Spinal cord (tissue), 10 donors: ENCODE measurements around the gene STRA6. TPM values are rescaled to one million over a fixed set of nuclear protein-coding genes. Genes with fewer than 3 reads are reported as not detected.

ENCODE experiments used
- DNase-seq, 6 donors: peaks; one replicate each; pipeline versions ENCODE4 v3.0.0 to v3.0.0-alpha.2; 2013 to 2015; ENCODE audit warnings: low spot score in 6 of 6, low read depth in 4 of 6
- H3K27ac ChIP-seq: one replicate; pipeline ENCODE4 v1.5.1; 2013; ENCODE audit warnings: low read depth, low read length, control low read depth
- H3K27me3 ChIP-seq: one replicate; pipeline ENCODE4 v1.6.1; 2013; ENCODE audit warnings: low read length; ENCODE audit not compliant: control insufficient read depth, insufficient read depth
- H3K36me3 ChIP-seq: one replicate; pipeline ENCODE4 v1.6.1; 2013; ENCODE audit warnings: low read length; ENCODE audit not compliant: control insufficient read depth, insufficient read depth
- H3K4me1 ChIP-seq: one replicate; pipeline ENCODE4 v1.6.1; 2013; ENCODE audit warnings: low read length; ENCODE audit not compliant: control insufficient read depth, insufficient read depth
- H3K4me3 ChIP-seq: one replicate; pipeline ENCODE4 v1.5.1; 2013; ENCODE audit warnings: low read depth, low read length, control low read depth
- H3K9me3 ChIP-seq: one replicate; pipeline ENCODE4 v1.6.1; 2013; ENCODE audit warnings: low read length; ENCODE audit not compliant: control insufficient read depth, insufficient read depth
- WGBS: methylation state at CpG from one replicate; pipeline ENCODE4 v1.1.5; 2013; ENCODE audit warnings: missing lambda C conversion rate; ENCODE audit not compliant: insufficient coverage; 5-methylcytosine and 5-hydroxymethylcytosine counted together
- long read RNA-seq, 4 donors: transcript quantifications; one replicate each; lab custom pipeline, GENCODE V29; 2026
- polyA plus RNA-seq, 2 donors: library from polyadenylated mRNA; unstranded; fragments of 120-200 nt; gene quantifications; one replicate each; pipeline ENCODE4 v1.2.1, GENCODE V29; 2013; ENCODE audit not compliant: insufficient read length in 2 of 2
- total RNA-seq, 2 donors: library from RNA; depleted of rRNA in 1 of 2; stranded (reverse); fragments of 120-200 nt in 1 of 2; fragments of >200 nt in 1 of 2; gene quantifications; one replicate each; pipeline versions ENCODE4 v1.2.3 to v1.2.4, GENCODE V29; 2013 to 2014
- donor health status: healthy.

Gene STRA6, protein sequence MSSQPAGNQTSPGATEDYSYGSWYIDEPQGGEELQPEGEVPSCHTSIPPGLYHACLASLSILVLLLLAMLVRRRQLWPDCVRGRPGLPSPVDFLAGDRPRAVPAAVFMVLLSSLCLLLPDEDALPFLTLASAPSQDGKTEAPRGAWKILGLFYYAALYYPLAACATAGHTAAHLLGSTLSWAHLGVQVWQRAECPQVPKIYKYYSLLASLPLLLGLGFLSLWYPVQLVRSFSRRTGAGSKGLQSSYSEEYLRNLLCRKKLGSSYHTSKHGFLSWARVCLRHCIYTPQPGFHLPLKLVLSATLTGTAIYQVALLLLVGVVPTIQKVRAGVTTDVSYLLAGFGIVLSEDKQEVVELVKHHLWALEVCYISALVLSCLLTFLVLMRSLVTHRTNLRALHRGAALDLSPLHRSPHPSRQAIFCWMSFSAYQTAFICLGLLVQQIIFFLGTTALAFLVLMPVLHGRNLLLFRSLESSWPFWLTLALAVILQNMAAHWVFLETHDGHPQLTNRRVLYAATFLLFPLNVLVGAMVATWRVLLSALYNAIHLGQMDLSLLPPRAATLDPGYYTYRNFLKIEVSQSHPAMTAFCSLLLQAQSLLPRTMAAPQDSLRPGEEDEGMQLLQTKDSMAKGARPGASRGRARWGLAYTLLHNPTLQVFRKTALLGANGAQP
- total RNA-seq (10 to 100 TPM in 1 of 2 donors, 1 to 10 TPM in 1; 9.4 to 69.0 TPM), polyA plus RNA-seq (10 to 100 TPM; 14.8 to 45.5 TPM)
- long read RNA-seq, donor 1, partial matches to known transcripts, result 0 of 1 reads
- long read RNA-seq, donor 1, other reads (novel, unspliced or antisense), result 0 of 1 reads
- long read RNA-seq, donor 2, partial matches to known transcripts, result 0 of 1 reads
- long read RNA-seq, donor 2, other reads (novel, unspliced or antisense), result 0 of 1 reads
- long read RNA-seq, donor 3, result 0 reads
- long read RNA-seq, donor 4, partial matches to known transcripts, result 0 of 1 reads
- long read RNA-seq, donor 4, other reads (novel, unspliced or antisense), result 0 of 1 reads

DNA sequence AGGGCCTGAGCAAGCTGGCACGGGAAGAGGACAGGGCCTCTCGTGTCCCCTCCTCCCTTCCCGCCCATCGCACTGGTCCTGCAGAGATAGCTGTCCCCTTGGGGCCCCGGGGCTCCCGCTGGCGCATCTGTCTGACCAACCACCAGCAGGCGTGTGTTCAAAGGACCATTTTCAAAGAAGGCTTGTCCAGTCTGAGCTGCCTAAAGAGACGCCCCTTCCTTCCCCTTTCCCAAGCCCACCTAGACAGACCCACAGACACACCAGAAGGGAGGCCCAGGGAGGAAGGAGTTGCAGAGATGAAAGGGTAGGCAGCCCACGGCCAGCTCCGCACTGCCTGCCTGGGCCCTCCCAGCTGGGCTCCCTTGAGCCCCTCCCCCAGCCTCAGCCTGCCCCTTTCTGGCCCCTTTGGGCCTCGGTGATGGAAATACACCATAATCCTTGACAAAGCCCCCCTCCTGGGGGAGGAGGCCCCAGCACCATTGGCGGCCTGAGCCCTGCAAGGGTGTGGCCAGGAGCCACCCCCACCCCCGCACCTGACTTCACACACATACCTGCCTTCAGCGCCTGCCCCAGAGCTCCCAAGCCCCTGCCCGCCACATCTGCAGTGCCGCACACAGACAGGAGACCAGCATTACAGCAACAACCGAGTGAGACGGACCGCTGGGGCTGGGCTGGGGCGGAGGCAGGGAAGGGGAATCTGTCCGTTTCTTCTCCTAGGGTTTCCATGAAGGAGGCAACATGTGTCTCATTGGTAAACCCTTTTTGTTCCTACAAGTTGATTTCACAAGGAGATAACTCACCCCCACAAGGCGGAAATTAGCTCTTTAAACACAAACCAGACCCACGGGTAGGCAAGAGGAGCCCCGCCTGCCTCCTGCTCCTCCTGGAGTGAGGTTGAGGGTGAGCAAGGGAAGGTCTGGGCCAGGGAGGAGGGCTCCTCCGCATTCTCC, at the start of gene STRA6:
STRA6 (minus strand) TSS at position 336 of the 950 bp plus-strand sequence. CDS start 520 bp downstream, outside the sequence.
- WGBS, result 38% methylated on average over 19 of the region's 26 CpGs
- no peaks in the 10 kb centered on the region for H3K9me3 ChIP-seq
- no peaks in the 10 kb centered on the region for H3K36me3 ChIP-seq
- H3K4me3 ChIP-seq, result peak within 1 kb of the TSS; percentile 9
- H3K27ac ChIP-seq, result peak within 1 kb of the TSS; percentile 85
- peak in 1 of 6 donors; percentile 34 for DNase-seq
- peaks cover 65% of the 10 kb centered on the region for H3K4me1 ChIP-seq
- peaks cover 9% of the 10 kb centered on the region for H3K27me3 ChIP-seq

DNA sequence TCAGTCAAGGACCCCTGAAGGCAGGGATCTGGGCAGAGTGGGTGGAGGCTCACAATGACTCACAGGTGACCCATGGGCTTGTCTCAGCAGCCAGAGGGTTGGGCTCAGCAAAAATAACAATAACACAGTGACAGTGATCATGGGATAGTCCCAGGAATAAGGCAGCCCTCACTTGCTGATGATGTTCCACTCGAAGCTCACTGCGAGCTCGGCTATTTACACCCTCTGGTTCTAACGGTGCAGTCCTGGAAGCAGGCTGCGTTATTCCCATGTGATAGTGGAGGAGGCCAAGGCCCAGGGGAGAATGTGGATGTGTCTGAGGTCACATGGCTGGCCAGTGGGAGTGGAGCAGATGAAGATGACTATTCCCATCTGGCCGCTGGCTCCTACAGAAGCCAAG, 49.7 kb upstream of the STRA6 start:
- Histone ChIP-seq H3K4me3 (no peak overlapping the region), H3K4me1 (peaks cover 40% of the 10 kb centered on the region), H3K36me3 (no peaks in the 10 kb centered on the region), H3K27me3 (no peaks in the 10 kb centered on the region), H3K27ac (no peak overlapping the region), H3K9me3 (no peaks in the 10 kb centered on the region)
- no peak for DNase-seq
- 77% methylated on average over 4 of the region's 6 CpGs for WGBS

DNA sequence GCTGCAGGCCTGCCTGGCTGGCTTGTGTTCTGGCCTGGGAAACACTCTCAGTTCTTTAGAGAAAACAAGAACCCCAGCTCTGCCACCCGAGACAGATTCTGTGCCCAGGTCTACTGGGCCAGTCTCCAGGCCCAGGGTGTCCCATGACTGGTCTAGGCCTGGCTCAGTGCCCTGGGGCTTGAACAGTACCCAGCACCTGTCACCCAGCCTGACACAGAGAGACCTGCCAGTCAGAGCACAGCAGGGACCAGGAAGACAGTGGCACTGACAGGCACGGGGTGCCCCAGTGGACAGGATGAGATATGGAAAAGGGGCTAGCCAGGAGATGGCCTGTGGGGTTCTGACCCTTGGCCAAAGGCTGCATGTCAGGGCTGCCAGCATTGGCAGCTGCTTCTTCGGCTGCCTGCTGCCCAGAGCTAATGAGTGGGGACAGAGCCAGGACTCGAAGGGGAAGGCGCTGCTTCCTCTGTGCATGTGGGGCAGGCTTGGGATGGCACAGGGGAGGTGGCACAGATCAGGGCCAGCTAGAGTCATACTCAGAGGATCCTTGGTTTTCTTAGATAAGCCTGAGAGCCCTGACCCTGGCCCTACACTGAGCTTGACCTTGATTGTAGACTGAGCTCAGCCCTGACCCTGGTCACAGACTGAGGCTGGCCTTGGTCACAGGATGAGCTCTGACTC, 48.7 kb upstream of the STRA6 start:
- Histone ChIP-seq H3K9me3 (no peaks in the 10 kb centered on the region), H3K36me3 (no peaks in the 10 kb centered on the region), H3K4me3 (no peak overlapping the region), H3K27ac (no peak overlapping the region), H3K27me3 (no peaks in the 10 kb centered on the region), H3K4me1 (peaks cover 35% of the 10 kb centered on the region)
- WGBS, result 35% methylated on average over 5 of the region's 5 CpGs
- DNase-seq, result peak in 3 of 6 donors; percentile 54 to 92 (median 62)

DNA sequence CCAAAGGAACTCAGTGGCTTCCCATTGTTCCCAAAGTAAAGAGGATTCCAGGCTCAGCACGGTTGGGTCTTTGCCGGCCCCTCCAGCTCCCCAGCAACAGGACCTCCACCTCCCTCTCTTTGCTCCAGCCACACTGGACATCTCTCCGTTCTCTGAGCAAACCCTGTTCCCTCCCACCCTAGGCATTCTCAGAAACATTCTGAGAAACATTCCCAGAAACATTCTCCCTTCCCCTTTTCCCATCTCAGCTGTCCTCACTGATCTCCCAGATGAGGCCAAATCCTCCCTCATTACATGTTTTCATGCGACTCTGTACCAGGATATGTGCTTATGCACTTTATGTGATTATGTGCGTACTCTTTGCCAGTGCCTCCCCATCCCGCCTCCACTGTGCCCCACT, 47.7 kb upstream of the STRA6 start:
- Histone ChIP-seq H3K27ac (no peak overlapping the region), H3K4me1 (peaks cover 42% of the 10 kb centered on the region), H3K36me3 (no peaks in the 10 kb centered on the region), H3K4me3 (no peak overlapping the region), H3K27me3 (no peaks in the 10 kb centered on the region), H3K9me3 (no peaks in the 10 kb centered on the region)
- 73% methylated on average over 4 of the region's 6 CpGs for WGBS
- DNase-seq, result no peak

DNA sequence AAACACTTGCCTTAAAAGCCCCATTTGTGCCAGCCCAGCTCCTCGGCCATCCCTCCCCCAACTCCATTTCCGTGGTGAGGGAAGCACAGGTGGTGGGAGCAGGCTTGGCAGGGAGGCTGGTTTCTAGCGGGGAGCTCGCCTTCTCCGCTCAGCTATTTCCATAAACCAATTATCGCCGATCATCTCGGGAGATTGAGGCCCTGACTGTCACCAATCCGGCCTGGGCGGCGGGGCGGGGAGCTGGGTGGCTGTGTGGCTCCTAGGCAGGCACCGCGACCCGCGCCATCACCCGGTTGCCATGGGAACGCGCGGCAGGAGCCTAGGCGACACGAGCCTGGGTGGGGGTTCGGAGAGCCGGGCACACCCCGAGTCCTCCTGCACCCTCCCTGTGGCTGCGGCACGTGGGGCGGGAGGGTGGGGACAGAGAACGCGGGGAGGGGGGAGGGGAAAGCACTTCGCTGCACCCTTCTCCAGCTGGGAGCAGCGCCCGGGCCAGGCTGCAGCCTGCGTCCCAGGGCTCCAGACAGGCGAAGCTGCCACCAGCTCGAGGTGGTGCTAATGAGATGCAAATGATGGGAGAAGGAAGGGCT, 42.9 kb upstream of the STRA6 start:
- DNase-seq, result peak in 2 of 6 donors; percentile 92 to 93
- no peaks in the 10 kb centered on the region for H3K36me3 ChIP-seq
- 0% methylated on average over 26 of the region's 36 CpGs for WGBS
- no peak overlapping the region for H3K27ac ChIP-seq
- H3K9me3 ChIP-seq, result no peaks in the 10 kb centered on the region
- peaks cover 44% of the 10 kb centered on the region for H3K4me1 ChIP-seq
- peak overlapping the region; percentile 16 for H3K4me3 ChIP-seq
- no peaks in the 10 kb centered on the region for H3K27me3 ChIP-seq

DNA sequence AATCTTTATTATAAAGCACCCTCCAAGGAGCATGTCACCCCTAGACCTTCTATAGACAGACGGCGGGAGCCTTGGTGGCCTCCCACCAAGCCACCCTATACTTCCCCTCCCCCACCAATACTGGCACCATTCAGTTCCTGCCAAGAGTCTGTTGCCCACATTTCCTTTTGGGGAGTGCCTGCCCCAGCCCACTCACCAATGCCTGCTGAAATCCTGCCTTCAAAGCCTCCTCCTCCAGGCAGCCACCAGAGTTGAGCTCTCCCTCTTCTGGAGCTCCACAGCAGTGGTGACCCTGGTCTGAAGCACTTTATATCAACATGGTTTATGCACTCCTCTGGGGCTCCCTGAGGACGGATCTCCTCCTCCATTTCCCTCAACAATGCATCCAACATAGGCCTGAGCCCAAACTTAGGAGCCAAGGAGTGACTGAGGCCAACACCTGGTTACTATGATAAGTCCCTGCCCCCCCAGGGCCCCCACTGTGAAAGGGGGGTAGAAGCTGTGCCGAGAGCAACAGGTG, 42.3 kb upstream of the STRA6 start:
- Histone ChIP-seq H3K27me3 (no peaks in the 10 kb centered on the region), H3K27ac (no peak overlapping the region), H3K4me3 (peak overlapping the region; percentile 16), H3K36me3 (no peaks in the 10 kb centered on the region), H3K9me3 (no peaks in the 10 kb centered on the region), H3K4me1 (peaks cover 44% of the 10 kb centered on the region)
- DNase-seq, result no peak
- WGBS, result 73% methylated on average over 3 of the region's 4 CpGs

DNA sequence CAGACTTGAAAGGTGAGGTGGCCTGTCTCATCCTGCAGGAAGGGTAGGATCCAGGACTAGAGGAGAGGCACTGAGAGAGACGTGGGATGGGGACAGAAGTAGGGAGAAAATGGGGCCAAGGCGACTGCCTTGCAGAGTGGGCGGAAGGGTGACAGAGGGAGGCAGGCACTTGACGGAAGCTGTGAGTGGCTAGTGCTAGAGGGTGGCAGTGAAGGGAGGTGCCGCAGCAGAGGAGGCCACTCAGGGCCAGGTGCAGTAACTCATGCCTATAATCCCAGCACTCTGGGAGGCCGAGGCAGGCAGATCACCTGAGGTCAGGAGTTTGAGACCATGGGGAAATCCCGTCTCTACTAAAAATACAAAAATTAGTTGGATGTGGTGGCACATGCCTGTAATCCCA, 40.8 kb upstream of the STRA6 start:
- Histone ChIP-seq H3K4me1 (peaks cover 54% of the 10 kb centered on the region), H3K27me3 (no peaks in the 10 kb centered on the region), H3K36me3 (no peaks in the 10 kb centered on the region), H3K27ac (no peak overlapping the region), H3K4me3 (no peak overlapping the region), H3K9me3 (no peaks in the 10 kb centered on the region)
- 71% methylated on average over 6 of the region's 7 CpGs for WGBS
- no peak for DNase-seq

DNA sequence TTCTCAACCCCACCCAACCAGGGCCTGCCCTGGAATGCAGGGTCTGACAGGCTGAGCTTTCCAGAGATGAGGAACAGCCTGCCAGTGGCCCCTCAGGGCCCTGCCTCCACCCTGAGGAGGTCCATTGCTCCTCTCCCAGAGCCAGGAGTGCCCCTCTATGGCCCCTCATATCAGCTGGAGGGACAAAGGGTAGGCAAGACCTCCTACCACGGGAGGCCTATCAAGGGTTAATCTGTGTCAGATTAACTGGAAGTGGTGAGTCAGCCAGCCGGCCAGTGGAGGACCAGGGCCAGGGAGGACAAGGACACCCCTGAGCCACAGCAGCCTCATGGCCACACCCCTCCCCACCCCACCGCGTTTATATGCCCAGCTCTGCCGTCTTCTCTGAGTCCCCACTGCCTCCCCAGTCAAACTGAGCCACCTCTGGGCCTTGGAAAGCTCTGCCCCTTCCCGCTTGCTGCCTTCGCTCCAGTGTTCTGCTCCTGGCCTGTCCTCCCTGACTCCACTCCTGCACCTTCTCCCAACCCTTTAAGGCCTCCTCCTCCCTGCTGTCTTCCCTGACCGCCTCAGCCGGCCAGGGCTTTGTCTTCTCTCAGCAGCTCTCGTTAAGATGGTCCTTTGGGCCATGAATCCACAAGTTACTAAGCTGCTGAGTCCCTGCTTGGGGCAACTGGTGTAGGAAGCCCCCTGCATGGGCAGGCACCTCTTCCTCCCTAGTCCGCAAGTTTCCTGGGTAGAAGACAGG, 40.0 kb upstream of the STRA6 start:
- H3K27me3 ChIP-seq, result no peaks in the 10 kb centered on the region
- H3K4me1 ChIP-seq, result peaks cover 54% of the 10 kb centered on the region
- no peak overlapping the region for H3K27ac ChIP-seq
- WGBS, result 39% methylated on average over 10 of the region's 11 CpGs
- no peaks in the 10 kb centered on the region for H3K36me3 ChIP-seq
- DNase-seq, result no peak
- H3K9me3 ChIP-seq, result no peaks in the 10 kb centered on the region
- no peak overlapping the region for H3K4me3 ChIP-seq
